NCI-H1105 treated with DMSO at 0.1 percent for 48 hours (cell line): Measurements from ENCODE around the gene ZBTB38.

ENCODE experiments used
- DNase-seq: peaks from one replicate; lab custom pipeline; 2025; lab: John Stamatoyannopoulos, UW

ZBTB38 gene

DNA sequence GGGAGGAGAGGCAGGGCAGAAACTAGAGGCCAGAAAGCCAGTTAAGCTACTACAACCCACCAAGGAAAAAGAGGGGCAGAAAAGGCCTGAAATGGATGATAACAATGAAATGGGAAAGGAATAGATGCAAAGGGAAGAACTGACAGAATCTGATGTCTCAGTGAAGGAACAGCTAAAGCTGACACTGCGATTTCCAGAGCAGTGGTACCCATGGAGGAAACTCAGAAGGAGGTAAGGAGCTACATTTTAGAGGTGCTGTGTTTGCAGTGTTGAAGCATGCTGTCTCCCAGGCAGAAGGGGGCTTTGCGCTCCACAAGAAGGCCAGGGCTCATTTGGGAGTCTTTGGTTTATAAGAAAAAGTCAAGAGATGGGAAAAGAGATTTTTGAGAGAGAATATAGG lies 38.0 kb downstream of the ZBTB38 start:
- no peak for DNase-seq

DNA sequence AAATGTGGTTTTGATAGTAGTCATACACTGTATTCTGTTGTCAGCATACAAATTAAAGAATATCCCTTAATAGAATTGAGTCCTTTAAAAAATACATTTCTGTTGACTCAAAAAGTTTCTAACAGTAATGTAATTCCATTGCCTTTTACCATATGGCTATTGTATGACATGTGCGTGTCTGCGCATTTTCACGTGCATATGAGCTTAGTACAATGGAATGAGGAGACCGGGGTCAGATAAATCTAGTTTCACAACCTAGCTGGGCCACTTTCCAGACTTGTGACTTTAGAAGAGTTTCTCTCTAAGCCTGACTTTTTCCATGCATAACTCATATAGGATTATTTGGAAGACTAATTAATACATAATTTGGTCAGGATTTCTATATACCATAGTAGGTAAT lies 38.7 kb downstream of the ZBTB38 start:
- DNase-seq: no peak

DNA sequence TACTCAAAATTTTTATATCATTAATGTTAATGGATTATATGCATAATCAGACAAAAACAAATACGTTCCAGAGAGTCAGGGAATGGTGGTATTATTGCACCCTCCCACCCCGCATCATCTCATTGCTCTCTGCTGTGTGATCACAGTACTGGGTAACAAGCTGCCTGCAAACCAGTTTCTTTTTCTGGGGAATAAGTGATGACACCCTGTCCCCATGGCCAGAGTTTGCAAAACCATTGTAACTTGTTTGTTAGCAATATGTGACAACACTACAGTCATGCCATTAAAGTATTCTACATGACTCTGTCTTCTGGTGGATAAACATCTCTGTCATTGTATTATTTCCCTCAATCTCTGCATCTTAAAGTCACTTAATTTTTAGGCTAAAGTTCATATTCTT lies 39.5 kb downstream of the ZBTB38 start:
- no peak for DNase-seq

- no peak for DNase-seq
These were observed 40.3 kb downstream of the ZBTB38 start for GRCh38 chr3:141408596-141408995.

DNA sequence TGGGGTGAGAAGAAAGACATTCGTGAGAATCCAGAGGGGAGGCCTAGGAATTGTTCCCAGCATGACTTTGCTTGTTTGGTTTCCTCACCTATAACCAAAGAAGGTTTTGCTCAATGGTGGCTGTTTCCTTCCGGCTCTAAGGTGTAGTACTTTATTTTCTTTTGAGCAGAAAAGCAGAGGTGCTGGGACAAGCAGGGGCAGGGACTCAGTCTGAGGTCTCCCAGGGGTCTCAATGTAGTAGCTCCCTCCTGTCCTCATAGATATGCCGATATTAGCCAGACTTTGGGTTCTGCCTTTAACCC lies 41.6 kb downstream of the ZBTB38 start:
- DNase-seq: no peak

- DNase-seq: no peak
These were observed 42.1 kb downstream of the ZBTB38 start for GRCh38 chr3:141410408-141410807.

- DNase-seq: no peak
These were observed 42.5 kb downstream of the ZBTB38 start for GRCh38 chr3:141410846-141411245.

GRCh38 chr3:141411251-141411771 lies 43.0 kb downstream of the ZBTB38 start:
- no peak for DNase-seq

DNA sequence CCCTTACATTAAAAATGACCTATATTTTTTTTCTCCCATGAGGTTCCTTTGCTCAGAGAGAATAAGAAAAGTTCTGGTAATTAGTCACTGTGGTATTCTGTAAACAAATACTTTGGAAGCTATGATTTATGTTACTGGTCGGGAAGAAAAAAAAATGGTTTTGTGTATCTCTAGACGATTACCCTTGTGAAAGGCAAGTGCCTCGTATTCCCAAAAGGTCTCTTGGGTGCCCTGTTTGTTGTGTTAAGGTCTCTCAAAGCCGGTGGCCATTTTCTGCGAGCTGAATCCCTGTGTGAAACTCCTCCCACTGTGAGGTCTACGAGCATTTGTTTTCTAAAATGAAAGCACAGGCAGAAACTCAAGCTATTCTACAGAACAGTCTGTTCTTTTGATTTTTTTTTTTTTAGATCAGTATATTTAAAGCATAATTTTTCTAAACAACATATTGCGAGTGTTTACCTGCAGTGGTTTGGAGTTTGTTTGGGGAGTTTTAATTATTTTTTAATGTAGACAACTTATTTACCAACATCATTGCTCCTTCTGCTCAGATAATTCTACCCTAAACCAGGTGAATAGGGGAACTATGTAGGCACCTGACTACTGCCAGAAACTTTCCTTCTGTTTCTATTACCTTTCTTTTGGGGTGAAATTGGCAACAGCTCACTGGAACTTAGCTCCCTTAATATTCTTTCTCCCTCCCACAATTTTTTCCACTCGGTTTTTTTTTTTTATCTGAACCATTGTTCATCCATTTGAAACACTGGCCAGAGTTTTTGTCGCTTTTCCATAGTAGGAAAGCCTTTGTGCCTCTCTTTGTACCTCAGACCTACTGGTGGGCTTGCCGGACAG lies 44.0 kb downstream of the ZBTB38 start:
- DNase-seq: no peak

DNA sequence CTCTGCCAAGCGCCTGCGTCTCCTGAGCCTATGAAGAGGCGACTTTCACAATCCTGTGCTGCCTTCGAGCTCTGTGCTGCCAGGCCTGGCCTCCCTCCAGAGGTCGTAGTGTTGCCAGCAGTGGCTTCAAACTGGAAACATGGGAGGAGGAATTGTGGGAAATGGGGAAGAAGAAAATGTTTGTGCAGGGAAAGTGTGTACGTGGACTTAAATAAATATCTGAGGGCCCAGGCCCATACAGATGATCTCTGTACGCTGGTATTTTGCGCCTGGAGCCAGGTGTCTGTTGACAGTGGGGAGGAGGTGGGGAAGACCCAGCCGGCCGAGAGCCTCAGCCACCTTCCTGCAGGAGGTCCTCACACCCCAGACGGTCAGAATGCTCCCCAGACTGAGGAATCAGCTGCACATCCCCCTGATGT lies 44.6 kb downstream of the ZBTB38 start:
- DNase-seq: no peak

DNA sequence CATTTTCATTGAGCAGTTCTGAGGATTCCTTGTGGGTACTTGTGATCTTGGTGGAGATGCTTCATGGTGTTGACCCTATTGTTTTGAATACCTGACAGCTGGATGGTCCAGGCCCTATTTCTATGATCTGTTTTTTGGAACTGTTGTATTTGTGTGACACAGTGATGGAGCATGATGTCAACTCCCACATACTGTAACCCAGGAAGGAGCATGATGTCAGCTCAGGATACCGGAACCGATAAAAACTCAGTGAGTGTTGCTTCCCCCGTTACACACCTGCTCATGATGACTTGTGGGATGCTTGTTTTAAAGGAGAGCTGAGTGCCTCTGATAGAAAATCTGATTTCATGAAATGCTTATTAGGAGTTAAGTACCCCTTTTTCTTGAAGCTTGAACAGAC lies 45.1 kb downstream of the ZBTB38 start:
- no peak for DNase-seq

- no peak for DNase-seq
These were observed 45.7 kb downstream of the ZBTB38 start for GRCh38 chr3:141413801-141414689.

DNA sequence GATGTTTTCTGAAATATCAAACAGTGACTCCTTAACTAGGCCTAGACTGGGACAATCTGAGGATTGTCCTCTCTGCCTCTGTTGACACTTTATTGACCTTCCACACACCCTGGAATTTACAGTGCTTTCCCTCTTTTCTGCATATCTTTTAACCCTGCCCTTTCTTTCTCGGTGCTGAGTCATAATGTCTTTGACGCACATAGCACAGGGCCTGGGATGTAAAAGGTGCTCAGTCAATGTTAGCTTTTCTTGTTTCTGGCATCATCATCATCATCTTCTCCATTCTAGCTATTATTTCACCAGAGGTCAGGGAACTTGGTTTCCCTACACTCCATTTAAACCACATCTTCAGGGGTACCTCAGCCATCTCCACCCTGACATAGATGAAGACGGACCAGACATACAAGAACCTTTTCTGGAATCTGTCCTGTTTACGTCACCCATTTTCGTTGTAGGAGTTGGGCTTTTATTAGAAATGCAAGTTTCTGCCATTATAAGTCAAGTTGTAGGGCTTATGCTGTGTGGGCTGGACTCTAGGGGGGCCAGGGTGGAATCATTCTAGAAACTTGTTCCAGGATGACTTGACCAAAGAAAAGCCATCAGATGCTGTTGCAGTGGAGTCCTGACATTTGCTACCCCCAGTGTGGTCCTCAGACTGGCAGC lies 46.6 kb downstream of the ZBTB38 start:
- DNase-seq: no peak

- no peak for DNase-seq
These were observed 47.6 kb downstream of the ZBTB38 start for GRCh38 chr3:141415953-141416352.
